Stimulated activated CD8-positive, alpha-beta memory T cell treated with anti-CD3 and anti-CD28 coated beads, Interleukin-4, amount 100 ng/mL, for 24 hours (primary cell): ENCODE data around the gene KCNK7.

Experiments used
- DNase-seq: peaks from one replicate; pipeline ENCODE4 v3.0.0-alpha.2; 2020; ENCODE audit warnings: low read depth

KCNK7 gene

GRCh38 chr11:65625628-65626342 is 30.2 kb upstream of the KCNK7 start:
- DNase-seq, result no peak

DNA sequence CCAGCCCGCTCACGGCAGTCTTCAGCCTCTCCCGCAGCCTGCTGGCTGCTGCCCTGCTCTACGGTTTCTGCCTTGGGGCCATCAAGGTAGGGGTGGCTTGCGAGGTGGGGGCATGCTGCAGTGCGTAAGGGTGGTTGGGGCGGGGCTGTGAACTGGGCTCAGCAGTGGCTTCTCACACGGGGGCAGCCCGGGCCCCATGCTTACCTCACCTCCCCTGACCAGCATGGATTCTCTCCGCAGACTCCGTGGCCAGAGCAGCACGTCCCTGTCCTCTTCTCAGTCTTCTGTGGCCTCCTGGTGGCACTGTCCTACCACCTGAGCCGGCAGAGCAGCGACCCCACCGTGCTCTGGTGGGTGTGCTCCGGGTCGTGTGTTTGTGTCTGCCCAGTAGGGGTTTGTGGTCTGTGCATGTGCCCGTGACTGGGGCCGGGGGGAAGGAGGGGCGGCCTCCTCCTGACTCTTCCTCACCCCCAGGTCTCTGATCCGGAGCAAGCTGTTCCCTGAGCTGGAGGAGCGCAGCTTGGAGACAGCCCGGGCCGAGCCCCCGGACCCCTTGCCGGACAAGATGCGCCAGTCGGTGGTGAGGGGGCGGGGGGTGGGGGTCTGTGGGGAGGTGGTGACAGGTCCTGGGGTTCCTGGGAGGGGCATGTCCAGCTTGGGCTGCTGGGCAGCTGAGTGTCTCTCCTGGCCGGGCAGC is 29.5 kb upstream of the KCNK7 start:
- DNase-seq, result no peak

DNA sequence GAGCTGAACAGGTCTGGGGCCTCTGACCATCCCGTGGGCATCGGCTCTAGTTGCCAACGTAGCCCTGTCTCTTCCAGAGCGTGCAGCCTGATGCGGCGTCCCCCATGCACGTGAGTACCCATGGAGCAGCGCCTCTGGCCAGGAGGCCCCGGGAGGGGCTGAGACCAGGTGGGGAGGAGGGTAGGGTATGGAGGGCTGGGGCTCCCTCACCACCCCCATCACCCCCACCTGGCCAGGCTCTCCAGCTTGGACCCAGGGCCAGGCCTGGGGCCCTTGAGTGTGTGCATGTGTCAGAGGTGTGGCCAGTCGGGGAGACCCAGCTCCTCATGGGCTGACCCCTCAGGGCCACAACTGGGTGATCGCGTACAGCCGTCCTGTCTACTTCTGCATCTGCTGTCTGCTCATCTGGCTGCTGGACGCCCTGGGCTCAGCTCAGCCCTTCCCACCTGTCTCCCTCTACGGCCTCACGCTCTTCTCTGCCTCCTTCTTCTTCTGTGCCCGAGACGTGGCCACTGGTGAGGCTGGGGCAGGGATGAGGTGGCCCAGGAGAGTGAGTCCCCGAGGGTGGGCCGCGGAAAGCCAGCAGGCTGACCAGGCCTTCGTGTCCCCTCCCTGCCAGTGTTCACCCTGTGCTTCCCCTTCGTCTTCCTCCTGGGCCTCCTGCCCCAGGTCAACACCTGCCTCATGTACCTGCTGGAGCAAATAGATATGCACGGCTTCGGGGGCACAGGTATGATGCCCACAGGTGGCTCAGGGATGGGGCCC is 28.4 kb upstream of the KCNK7 start:
- DNase-seq, result no peak

DNA sequence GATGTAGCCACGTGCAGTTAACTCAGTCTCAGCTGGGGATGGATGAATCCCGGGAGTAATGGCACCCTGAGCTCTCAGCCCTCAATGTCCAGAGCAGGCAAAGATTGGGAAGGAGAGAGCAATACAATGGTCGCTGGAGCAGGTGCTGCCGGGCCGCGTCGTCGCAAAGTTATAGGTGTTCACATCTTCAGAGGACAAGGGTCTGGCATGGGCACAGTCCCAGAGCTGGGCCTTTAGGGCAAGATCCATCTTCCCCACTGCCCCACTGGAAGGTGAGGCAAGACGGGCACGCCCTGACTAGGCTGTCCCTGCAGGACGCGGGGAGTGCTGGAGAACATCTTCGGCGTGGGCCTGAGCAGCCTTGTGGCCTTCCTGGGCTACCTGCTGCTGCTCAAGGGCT is 27.6 kb upstream of the KCNK7 start:
- no peak for DNase-seq

- no peak for DNase-seq
Measured at GRCh38 chr11:65622011-65622410, 26.4 kb upstream of the KCNK7 start.

- DNase-seq, result no peak
Measured at GRCh38 chr11:65621460-65621859, 25.9 kb upstream of the KCNK7 start.

DNA sequence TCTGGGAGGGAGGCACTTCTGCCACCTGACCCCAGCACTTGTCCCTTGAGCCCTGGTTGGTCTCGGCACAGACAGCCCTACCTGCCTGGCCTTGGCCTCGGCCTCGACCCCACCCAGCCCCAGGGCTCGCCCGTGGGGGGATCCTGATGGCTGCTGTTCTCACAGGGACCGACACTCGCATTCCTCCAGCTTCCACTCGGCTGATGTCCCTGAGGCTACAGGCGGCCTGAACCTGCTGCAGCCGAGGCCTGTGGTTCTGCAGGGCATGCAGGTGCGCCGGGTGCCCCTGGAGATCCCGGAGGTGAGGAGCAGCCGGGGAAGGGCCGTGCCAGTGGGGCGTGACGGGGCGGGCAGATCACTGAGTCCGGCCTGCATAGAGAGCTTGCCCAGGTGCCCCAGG is 25.1 kb upstream of the KCNK7 start:
- no peak for DNase-seq

DNA sequence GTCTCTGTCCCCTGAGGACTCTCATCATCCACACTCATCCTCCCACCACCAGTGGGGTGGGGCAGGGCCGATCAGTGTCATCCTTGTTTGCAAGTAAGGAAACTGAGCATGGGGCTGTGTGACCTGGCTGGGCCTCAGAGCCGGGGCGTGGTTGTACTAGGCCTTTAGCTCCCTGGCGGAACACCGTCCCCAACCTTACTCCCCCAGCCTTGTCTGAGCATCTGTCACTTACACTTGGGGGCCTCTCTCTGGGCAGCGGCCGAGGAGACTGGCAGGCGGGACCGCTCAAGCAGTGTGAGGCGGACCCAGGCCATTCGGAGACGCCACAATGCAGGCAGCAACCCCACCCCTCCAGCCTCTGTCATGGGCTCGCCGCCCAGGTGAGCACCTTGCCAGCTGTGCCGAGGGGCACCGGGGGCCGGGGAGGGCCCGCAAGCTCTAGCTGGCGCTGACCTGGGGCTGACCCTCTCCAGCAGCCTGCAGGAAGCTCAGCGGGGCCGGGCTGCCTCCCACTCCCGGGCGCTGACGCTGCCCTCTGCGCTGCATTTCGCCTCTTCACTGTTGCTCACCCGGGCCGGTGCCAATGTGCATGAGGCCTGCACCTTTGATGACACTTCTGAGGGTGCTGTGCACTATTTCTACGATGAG is 23.8 kb upstream of the KCNK7 start:
- DNase-seq, result no peak

DNA sequence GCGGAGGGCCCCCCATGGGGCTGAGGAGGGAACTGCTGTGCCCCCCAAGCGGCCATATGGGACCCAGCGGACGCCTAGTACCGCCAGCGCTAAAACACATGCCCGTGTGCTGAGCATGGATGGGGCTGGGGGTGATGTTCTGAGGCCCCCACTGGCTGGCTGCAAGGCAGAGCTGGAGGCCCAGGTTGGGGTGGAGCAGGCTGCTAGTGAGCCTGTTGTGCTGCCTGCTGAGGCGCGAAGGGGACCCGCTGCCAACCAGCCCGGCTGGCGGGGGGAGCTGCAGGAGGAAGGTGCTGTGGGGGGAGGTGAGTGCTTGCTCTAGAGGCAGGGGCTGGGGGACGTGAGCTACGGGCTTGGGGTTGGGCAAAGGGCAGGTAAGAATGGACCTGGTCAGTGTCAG is 23.2 kb upstream of the KCNK7 start:
- no peak for DNase-seq

- no peak for DNase-seq
Measured at GRCh38 chr11:65617990-65618751, 22.6 kb upstream of the KCNK7 start.

GRCh38 chr11:65617136-65617850 is 21.7 kb upstream of the KCNK7 start:
- DNase-seq, result no peak

DNA sequence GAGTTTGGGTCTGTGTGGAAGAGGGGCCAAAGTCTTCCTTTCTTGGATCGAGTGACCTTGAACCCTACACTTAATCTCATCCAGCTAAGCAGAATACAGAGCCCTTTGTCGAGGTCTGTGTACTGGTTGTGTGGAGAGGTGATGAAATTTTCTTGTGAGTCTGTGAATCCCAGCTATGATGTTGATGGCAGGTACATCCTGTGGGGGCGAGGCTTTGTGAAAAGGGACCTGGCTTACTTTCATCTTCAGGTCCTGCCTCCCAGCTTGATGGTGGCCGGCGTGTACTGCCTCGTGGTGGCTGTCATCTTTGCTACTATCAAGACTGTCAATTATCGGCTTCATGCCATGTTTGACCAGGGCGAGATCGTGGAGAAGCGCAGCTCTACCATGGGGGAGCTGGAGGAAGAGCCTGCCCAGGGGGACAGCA is 21.0 kb upstream of the KCNK7 start:
- DNase-seq, result no peak

DNA sequence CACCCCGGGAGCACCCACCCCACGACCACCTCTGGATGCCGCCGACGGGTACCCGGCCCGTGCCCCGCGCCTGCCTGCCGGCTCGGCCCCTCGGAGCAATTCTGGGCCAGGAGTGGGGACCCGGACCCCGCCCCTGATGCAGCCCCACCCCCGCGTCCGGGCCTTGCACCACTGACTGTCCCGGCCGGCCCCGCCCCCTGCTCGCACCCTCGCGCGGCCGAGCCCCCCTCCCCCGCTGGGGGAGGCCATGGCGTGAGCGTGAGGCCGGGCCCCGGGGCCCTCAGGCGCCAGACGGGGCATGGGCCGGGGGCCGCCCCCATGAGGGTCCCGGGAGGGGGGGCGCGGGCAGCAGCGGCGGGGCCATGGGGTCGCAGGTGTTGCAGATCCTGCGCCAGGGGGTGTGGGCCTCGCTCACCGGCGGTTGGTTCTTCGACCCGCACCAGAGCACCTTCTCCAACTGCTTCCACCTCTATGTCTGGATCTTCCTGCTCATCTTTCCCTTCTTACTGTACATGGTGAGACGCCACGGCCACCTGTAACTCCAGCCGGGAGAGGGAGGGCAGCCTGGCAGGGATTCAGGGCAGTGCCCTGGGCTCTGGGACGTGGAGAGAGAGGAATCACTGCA is 20.5 kb upstream of the KCNK7 start:
- DNase-seq, result no peak

DNA sequence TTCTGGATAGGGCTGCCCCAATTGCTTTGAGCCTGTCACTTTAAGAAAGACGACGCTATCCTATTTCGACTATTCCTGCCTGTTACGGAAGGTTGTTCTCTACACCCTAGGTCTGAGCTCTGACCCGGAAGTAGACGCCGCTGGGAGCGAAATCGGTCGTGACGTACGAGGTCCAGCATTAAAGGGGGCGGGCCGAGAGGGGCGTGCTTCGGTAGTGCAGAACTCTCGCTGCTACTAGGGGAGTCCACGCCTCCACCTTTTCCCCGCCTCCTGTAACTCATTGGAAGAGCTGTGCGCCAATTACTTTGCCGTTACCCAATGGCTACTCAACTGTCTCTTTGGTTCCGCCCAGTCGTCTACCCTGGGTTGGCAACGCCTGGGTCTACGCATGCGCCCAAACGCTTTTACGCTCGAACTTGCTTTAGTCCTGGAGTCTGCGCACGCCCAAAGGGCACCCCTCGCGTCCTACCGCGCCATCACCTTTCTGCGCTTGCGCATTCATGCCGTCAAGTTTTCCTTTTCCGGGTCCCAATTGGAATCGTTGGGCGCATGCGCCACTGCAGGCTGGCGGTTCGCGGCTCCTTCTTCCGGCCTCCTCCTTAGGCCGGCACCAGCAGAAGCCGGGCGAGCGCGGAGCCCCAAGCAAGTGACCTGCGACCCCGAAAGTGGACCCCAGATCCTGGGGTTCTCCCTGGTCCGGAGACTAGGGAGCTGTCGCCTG is 19.8 kb upstream of the KCNK7 start, which contains the start of gene PCNX3:
PCNX3 (plus strand) TSS at position 548 of the 721 bp plus-strand sequence. CDS start 536 bp downstream, outside the sequence.
- peak; percentile 100 for DNase-seq

GRCh38 chr11:65613091-65613928 is 17.7 kb upstream of the KCNK7 start:
- DNase-seq, result no peak

- no peak for DNase-seq
Measured at GRCh38 chr11:65612691-65613090, 17.1 kb upstream of the KCNK7 start.

GRCh38 chr11:65611758-65612603 is 16.4 kb upstream of the KCNK7 start:
- no peak for DNase-seq
